Adrenal gland (tissue), 12 donors: ENCODE data around the gene VCAN. TPM values are rescaled to one million over a fixed set of nuclear protein-coding genes. Genes with fewer than 3 reads are reported as not detected.
A peak's percentile ranks its signal among the peaks of the same experiment; 100 is the strongest.

Experiments
- DNase-seq, 7 donors: peaks; one replicate each; pipeline ENCODE4 v3.0.0-alpha.2; 2019 to 2020
- H3K27ac ChIP-seq, 5 donors: fragments of 200-600 bp; sonication (generic) in 4 of 5; 1 replicate in 3 of 5; 2 replicates in 2 of 5; pipeline versions ENCODE4 v1.5.1 to v1.8.0; 2016 to 2020; ENCODE audit warnings: mild to moderate bottlenecking in 1 of 5
- H3K27me3 ChIP-seq: fragments of 200-600 bp; 2 replicates; pipeline ENCODE4 v1.8.0; 2021
- H3K36me3 ChIP-seq, 2 donors: fragments of 200-600 bp; replicated peaks in 1 of 2; 1 replicate in 1 of 2; 2 replicates in 1 of 2; pipeline versions ENCODE4 v1.5.1 to v1.8.0; 2018 to 2022
- H3K4me1 ChIP-seq, 2 donors: fragments of 200-600 bp; replicated peaks in 1 of 2; 1 replicate in 1 of 2; 2 replicates in 1 of 2; pipeline versions ENCODE4 v1.5.1 to v1.8.0; 2018 to 2021
- H3K4me3 ChIP-seq, 4 donors: fragments of 200-600 bp; sonication (generic) in 3 of 4; one replicate each; pipeline ENCODE4 v1.5.1; 2016 to 2018
- H3K9me3 ChIP-seq, 3 donors: fragments of 200-600 bp; sonication (generic) in 1 of 3; replicated peaks in 1 of 3; 1 replicate in 2 of 3; 2 replicates in 1 of 3; pipeline versions ENCODE4 v1.5.1 to v1.8.0; 2016 to 2021
- CTCF ChIP-seq, 6 experiments: fragments of 450-650 bp in 4 of 6; fragments of 200-600 bp in 2 of 6; sonication (generic) in 1 of 6; IDR thresholded peaks; 1 replicate in 5 of 6; 2 replicates in 1 of 6; pipeline versions ENCODE4 v1.5.1 to v1.8.0; 2016 to 2021; ENCODE audit warnings: antibody characterized with exemption in 6 of 6, mild to moderate bottlenecking in 2 of 6, moderate library complexity in 1 of 6
- POLR2A ChIP-seq, 2 donors: fragments of 450-650 bp; IDR thresholded peaks; one replicate each; pipeline ENCODE4 v1.6.1; 2017; ENCODE audit warnings: antibody characterized with exemption in 2 of 2, mild to moderate bottlenecking in 2 of 2, moderate library complexity in 1 of 2
- WGBS, 4 donors: extraction: QIAGEN DNeasy Blood & Tissue Kit in 2 of 4; methylation state at CpG; one replicate each; pipeline versions ENCODE4 v1.1.5 to v1.1.7; 2013 to 2017; 5-methylcytosine and 5-hydroxymethylcytosine counted together
- intact Hi-C, 2 donors: fragments of 100-400 bp; cut with DNase I; formaldehyde crosslinking; loops; one replicate each; pipeline versions ENCODE4 v1.14.1 to v1.15.0; 2022 to 2023
- polyA plus RNA-seq, 3 donors: library from polyadenylated mRNA; stranded (reverse); fragments of 200-250 nt in 2 of 3; fragments of 350-450 nt in 1 of 3; fragmentation: Illumina TruSeq in 1 of 3; extraction: RNeasy Lipid Tissue Mini Kit (QIAGEN cat#74804) in 1 of 3; gene quantifications; one replicate each; pipeline ENCODE4 v1.2.3, GENCODE V29; 2013 to 2014
- total RNA-seq, 9 donors: library from RNA; depleted of rRNA in 4 of 9; stranded (reverse); fragments of >200 nt in 4 of 9; fragments of 120-200 nt in 1 of 9; fragmentation: NEBNext Ultra II Directional in 1 of 9; extraction: Animal tissue kit (Norgen Biotek cat#: 25700) in 1 of 9; gene quantifications; one replicate each; pipeline versions ENCODE4 v1.1.0 to v1.2.4, GENCODE V29; 2013 to 2023
- donor health status: healthy with polysubstance abuse.
- donor health status: Bipolar disorder and iron deficiency.
- donor health status: DM: yes; HTN: yes; CAD: no.
- donor health status: DM: no; HTN: no; CAD: no.
- donor health status: DM: no; HTN: no; CAD: no.
- donor health status: DM: yes; HTN: yes; CAD: no.

Gene VCAN
- total and polyA plus RNA-seq, 12 donors, result 10.0 to 171 (median 133) TPM

DNA sequence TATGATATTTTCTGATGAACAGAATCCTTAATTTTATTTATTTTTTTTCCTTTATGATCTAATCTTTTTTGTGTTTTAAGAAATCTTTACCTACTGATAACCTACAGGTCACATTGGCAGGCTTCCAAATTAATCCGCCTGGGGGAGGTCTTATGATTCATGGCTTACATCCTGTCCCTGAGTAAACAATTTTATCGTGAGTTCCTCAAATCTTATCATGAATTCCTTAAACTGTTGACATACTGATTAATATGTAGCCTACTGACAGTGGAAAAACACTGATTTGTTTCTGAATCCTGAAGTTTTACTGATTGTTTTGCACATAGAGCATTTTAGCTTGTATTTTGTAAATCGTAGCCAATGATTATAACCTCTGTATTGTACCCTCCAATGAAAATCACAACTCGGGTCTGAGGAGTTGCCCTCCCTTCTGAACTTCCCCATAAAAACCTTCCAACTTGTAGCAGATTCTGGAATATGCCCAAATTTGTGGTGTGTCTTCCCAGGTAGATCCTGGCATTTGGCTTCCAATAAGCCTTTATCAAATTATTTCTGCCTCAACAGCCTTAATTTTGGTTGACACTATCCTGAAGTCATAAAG is 105.6 kb downstream of the VCAN start:
- no peaks in the 10 kb centered on the region for H3K4me1 ChIP-seq
- intact Hi-C loops, result no loop called here
- H3K9me3 ChIP-seq, result no peaks in the 10 kb centered on the region
- H3K36me3 ChIP-seq, result no peaks in the 10 kb centered on the region
- no peak overlapping the region for H3K4me3 ChIP-seq
- no peaks in the 10 kb centered on the region for H3K27me3 ChIP-seq
- H3K27ac ChIP-seq, result no peak overlapping the region
- WGBS, 4 donors, result 8 to 19% (median 14%) methylated on average over 4 of the region's 4 CpGs
- DNase-seq, result peak; percentile 23 to 59 (median 32)
- TF ChIP-seq POLR2A (IDR thresholded peaks at IDR 0.05) (no peak), CTCF (IDR thresholded peaks at IDR 0.05) (no peak)

GRCh38 chr5:83583859-83584258 is 112.3 kb downstream of the VCAN start:
- Histone ChIP-seq H3K4me3 (no peak overlapping the region), H3K27ac (peak overlapping the region in 1 of 5 donors; percentile 24), H3K4me1 (peaks cover 0 to 6% of the 10 kb centered on the region in 2 donors), H3K9me3 (no peaks in the 10 kb centered on the region), H3K36me3 (no peaks in the 10 kb centered on the region), H3K27me3 (no peaks in the 10 kb centered on the region)
- TF ChIP-seq POLR2A (IDR thresholded peaks at IDR 0.05) (no peak), CTCF (IDR thresholded peaks at IDR 0.05) (no peak)
- intact Hi-C loops, result no loop called here
- no peak for DNase-seq

GRCh38 chr5:83586874-83587776 is 115.6 kb downstream of the VCAN start:
- Histone ChIP-seq H3K4me1 (peaks cover 0 to 6% of the 10 kb centered on the region in 2 donors), H3K9me3 (no peaks in the 10 kb centered on the region), H3K36me3 (no peaks in the 10 kb centered on the region), H3K27ac (no peak overlapping the region), H3K4me3 (no peak overlapping the region), H3K27me3 (no peaks in the 10 kb centered on the region)
- no peak for DNase-seq
- no peak for TF ChIP-seq POLR2A (IDR thresholded peaks at IDR 0.05)
- intact Hi-C loops, result no loop called here
- WGBS, 4 donors, result 48 to 71% (median 62%) methylated on average over 3 of the region's 3 CpGs

- H3K27ac ChIP-seq, result no peak overlapping the region
- no peak overlapping the region for H3K4me3 ChIP-seq
- DNase-seq, result no peak
- intact Hi-C loops, result no loop called here
- H3K9me3 ChIP-seq, result no peaks in the 10 kb centered on the region
- no peaks in the 10 kb centered on the region for H3K36me3 ChIP-seq
- 77 to 85% (median 83%) methylated on average over 1 of the region's 1 CpG for WGBS, 4 donors
- TF ChIP-seq CTCF (IDR thresholded peaks at IDR 0.05), result no peak
- TF ChIP-seq POLR2A (IDR thresholded peaks at IDR 0.05), result no peak
- H3K27me3 ChIP-seq, result no peaks in the 10 kb centered on the region
- no peaks in the 10 kb centered on the region for H3K4me1 ChIP-seq
Measured at GRCh38 chr5:83589786-83590185, 118.2 kb downstream of the VCAN start.
